ENCODE measurements around the gene GPR42.
"Not testable (repeated sequence)": the region's sequence is repeated elsewhere in the genome, so short reads cannot be mapped to it uniquely, and the experiment has no call there.

The GPR42 gene

DNA sequence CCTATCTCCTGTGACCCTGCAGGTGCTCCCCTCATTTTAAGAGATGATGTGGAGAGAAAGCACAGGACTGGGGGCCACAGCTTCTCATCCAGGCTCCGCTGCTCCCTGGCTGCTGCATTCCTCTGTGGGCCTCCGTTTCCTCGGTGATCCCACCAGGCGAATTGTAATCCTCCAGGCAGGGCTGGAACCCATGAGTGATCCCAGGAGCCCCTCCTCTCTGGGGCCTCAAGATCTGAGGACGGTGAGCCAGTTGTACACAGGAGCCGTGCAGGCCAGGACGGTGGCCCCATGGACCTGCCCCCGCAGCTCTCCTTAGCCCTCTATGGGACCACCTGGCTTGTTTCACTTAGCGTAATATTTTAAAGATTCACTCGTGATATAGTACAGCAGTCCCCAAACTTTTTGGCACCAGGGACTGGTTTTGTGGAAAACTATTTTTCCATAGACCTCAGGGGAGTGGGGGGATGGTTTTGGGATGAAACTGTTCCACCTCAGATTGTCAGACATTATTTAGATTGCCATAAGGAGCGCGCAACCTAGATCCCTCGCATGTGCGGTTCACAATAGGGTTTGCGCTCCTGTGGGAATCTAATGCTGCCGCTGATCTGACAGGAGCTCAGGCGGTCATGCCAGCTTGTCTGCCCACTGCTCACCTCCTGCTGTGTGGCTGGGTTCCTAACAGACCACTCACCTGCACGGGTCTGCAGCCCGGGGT lies 7.0 kb upstream of the GPR42 start:
- DNase-seq, result no peak

GRCh38 chr19:35365303-35365702 lies 5.6 kb upstream of the GPR42 start:
- DNase-seq, result no peak

GRCh38 chr19:35368378-35368777 lies 2.5 kb upstream of the GPR42 start:
- DNase-seq, result no peak

- no peak for DNase-seq
Observed at GRCh38 chr19:35369522-35369921, 1.3 kb upstream of the GPR42 start.

- DNase-seq, result no peak
Observed at GRCh38 chr19:35373492-35373891, 2.6 kb downstream of the GPR42 start.

DNA sequence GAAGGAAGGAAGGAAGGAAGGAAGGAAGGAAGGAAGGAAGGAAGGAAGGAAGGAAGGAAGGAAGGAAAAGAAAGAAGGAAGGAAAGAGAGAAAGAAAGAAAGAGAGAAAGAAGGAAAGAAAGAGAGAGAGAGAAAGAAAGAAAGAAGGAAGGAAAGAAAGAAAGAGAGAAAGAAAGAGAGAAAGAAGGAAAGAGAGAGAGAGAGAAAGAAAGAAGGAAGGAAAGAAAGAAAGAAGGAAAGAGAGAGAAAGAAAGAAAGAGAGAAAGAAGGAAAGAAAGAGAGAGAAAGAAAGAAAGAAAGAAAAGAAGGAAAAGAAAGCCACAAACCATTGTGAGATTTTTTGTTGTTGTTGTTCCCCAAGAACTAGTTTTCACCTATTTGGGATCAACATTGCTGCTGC lies 3.2 kb downstream of the GPR42 start:
- not testable (repeated sequence) for DNase-seq

- DNase-seq, result no peak
Observed at GRCh38 chr19:35375505-35376307, 4.8 kb downstream of the GPR42 start.

- no peak for DNase-seq
Observed at GRCh38 chr19:35377656-35378055, 6.8 kb downstream of the GPR42 start.

GRCh38 chr19:35378356-35378755 lies 7.5 kb downstream of the GPR42 start:
- DNase-seq, result no peak

- not testable (repeated sequence) for DNase-seq
Observed at GRCh38 chr19:35379545-35379944, 8.7 kb downstream of the GPR42 start.

DNA sequence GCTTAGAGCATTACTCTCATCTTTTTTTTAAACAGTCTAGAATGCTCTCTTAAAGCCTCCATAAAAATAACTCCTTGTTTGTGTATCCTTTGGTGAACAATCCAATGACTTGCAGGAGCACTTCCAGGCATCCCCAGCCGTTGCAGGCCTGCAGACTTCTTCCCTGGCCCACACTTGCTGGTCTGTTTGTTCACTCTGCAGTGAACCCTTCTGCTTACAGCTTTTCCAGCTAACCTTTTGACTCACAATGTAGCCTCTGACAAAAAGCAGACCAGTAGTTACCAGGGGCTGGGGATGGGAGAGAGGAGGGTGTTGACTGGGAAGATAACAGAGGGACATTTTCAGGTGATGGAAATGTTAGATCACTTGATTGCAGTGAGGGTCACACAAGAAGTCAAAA lies 9.1 kb downstream of the GPR42 start:
- DNase-seq, result no peak

DNA sequence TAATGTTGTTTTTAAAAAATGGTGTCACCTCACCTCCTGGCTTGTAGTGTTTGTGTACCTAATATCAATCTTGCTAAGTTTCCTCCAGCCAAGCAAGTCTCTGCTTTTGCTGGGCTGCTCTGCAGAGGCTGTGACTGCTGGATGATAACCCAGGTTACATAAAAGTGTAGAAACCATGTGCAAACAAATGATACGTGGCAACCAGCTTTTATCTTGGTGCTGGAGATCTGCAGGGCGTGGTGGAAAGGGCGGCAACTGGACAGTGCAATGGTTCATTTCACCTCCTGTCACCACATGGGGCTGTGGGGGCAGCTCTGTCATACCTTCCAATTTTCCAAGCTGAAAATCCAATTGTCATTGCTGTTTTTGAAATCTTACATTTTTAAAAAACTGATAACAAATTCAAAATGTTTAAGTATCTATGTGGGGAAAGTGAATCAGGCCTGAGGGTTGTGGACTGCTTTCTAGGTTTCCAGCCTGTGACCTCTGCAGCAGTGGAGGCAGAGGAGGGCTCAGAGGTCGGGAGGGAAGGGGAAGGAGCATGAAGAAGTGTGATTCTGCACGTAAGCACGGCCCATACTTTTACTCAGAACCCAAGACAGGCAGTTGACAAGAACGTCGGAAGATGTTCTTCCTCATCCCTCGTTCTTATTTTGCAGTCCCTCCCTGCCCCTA lies 9.7 kb downstream of the GPR42 start:
- DNase-seq, result no peak

DNA sequence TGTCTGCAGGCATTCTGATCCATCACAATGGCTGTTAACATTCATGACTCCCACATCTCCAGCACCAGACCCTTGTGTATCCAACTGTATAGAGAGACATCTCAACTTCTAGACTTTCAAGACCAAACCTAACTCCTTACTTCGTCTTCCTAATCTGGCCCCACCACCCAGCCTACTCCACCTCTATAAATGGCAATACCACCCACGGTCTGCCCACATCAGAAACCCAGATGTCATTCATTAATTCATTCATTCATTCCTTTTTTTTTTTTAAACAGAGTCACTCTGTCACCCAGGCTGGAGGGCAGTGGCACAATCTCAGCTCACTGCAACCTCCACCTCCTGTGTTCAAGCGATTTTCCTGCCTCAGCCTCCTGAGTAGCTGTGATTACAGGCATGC lies 10.4 kb downstream of the GPR42 start:
- no peak for DNase-seq

DNA sequence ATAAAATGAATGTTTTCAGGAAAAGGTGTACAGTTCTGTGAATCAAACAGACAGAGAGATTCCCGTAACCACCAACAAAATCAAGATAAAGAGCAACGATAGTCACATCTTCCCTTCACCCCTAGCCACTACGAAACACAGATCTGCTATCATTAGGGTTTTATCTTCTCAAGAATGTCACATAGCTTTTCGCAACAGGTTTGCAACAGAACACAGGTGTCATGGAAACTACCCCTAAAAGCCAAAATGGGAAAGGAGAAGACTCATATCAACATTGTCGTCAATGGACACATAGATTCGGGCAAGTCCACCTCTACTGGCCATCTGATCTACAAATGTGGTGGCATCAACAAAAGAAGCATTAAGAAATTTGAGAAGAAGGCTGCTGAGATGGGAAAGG lies 11.1 kb downstream of the GPR42 start:
- no peak for DNase-seq

- DNase-seq, result no peak
Observed at GRCh38 chr19:35383536-35383935, 12.7 kb downstream of the GPR42 start.

DNA sequence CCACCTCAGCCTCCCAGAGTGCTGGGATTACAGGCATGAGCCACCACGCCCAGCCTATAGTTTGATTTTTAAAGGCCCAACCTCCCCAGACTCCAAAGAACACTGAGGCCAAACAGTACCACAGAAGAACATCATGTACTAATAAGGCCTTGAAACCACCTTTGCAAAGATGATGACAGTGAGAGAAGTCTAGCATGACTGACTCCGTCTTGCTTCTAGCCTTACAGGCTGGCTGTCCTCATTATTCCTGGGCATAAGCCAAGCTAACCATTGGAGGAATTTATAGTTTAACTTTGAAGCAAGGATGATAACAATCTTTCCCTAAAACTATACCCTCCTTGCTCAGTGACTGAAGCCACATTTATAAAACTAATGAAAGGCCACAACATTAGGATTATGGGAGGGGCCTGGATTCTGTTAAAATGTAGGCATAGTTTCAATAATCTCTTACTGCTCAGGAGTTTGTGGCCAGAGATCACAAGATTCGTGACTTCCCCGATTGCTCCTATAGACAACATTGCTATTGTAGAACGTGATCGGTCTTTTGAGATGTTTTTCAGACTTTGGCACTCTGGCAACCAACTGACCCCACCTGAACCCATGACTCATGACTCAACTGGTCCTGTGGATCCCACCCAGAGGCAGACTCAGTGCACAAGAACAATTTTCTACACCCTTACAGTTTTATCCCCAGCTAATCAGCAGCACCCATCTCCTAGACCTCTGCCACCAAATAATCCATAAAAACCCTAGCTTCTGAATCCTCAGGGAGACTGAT lies 17.6 kb downstream of the GPR42 start:
- DNase-seq, result no peak

DNA sequence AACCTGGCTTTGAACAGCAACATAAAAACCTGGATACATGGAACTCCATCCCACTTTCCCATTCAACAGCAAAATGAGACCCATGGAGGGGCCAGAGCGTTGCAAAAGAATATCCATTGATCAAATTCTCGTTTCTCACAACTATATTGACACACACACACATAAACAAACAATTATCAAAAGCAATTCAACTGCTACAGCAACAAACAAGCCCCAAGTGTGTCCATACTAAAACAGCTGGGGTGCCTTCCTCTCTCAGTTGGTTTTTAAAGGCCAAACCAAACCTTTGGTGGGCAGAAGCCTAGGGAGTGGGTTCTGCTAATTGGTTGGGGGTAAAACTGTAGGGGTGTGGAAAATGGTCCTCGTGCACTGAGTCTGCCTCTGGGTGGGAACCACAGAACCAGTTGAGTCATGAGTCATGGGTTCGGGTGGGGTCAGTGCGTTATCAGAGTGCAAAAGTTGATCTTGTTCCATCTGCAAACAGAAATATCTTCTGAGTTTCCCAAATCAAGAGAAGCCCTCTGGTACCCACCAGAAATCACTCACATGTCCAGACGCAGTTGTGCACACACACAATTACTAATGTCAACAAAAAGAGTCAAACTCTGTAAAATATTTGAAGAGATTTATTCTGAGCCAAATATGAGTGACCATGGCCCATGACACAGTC lies 18.5 kb downstream of the GPR42 start:
- no peak for DNase-seq

DNA sequence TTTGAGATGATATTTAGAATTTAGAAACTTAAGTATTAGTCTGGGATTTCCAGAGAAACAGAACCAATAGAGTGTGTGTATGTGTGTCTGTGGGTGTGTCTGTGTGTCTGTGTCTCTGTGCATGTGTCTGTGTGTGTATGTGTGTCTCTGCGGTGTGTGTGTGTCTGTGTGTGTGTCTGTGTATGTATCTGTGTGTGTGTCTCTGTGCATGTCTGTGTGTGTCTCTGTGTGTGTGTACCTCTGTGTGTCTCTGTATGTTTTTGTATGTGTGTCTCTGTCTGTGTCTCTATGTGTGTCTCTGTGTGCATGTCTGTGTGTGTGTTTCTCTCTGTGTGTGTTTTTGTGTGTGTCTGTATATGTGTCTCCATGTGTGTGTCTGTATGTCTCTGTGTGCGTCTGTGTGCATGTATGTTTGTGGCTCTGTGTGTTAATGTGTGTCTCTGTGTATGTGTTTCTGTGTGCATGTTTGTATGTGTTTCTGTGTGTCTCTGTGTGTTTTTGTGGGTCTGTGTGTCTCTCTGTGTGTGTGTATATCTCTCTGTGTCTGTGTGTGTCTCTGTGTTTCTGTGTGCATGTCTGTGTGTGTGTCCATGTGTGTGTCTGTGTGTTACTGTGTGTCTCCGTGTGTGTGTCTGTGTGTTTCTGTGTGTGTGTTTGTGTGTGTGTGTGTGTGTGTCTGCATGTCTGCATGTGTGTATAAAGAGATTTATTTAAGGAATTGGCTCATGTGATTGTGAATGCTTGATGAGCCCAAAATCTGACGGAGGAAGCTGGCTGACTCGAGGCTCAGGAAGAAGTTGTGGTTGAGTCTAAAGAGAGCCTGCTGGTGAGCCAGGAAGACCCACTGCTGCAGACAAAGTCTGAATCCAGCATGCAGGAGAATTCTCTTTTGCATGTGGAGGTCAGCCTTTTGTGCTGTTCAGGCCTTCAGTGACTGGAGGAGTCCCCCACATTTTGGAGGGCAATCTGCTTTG lies 22.2 kb downstream of the GPR42 start:
- DNase-seq, result no peak

- DNase-seq, result no peak
Observed at GRCh38 chr19:35395382-35396199, 24.7 kb downstream of the GPR42 start.

DNA sequence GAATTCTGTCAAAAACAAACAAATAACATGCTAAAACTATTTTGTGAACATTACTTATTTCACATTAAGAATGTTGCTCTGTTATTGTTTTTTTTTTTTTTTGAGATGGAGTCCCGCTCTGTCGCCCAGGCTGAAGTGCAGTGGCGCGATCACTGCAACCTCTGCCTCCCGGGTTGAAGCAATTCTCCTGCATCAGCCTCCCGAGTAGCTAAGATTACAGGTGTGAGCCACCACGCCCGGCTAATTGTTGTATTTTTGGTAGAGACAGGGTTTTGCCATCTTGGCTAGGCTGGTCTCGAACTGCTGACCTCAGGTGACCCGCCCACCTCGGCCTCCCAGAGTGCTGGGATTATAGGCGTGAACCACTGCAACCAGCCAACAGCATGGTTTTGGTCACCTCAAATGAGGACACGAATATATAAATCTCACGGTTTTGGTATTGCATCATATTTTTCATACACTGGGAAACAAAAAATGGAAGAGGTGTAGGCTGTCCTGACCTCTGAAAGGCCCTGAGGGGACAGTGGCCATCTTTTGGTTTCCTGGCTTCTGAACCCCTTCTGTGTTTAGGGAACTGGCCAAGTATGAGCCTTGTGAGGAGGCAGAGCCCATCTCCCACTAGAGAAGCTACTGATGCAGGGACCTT lies 25.5 kb downstream of the GPR42 start:
- no peak for DNase-seq
